ENCODE measurements around the gene MPST.

Gene MPST

DNA sequence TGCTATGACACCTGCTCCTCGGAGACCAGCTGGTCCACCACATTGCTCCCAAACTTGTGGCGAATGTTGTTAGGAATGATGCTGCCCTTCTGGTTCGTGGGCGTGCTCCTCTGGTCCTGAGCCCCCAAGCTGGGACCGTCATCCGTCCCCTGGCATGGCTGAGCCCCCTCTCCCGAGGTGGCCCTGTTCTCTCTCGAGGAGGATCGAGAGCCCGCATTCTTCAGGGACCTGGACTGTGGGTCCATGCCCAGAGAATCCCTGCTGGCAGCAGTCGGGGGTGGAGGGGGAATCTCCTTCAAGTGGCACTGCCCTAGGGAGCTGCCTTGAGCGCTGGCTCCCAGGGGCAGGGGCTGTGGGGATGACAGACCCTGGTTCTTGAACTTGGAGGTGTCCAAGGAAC lies 17.7 kb upstream of the MPST start:
- FAIRE-seq, result no peak

DNA sequence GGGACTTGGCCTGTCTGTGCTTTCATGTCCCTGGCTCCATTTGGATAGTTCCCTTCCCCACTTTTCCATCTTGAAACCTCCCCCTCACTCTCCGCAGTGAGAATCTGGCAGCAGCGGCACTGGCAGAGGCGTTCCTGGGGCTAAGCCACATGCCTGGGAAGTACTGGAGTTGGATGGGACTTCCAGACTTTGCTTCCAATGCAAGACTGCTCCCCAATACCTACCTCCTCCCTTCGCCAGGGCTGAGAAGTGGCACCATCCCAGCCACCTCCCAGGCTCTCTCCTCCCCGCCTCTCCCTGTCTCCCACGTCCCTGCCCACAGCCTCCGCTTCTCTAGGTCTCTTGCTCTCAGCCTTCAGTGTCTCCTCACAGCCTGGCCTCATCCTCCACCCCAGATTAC lies 16.9 kb upstream of the MPST start:
- FAIRE-seq, result no peak

DNA sequence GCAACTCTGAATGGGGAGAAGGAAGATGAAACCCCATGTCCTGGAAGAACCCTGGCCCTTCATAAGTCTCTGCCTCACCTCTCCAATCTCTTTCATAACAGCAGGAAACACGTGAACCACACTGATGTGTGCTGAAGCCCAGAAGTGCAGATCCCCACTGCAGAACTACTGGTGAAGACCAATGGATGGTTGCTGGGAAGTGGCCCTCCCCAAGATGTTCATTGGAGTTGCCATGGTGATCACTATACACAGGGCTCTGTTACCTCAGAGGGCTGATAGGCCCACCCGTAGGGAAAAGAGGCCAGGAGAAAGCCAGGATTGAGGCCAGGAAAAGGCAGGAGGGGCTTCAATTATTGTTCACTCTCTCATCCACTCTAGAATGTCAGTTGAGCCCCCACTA lies 11.9 kb upstream of the MPST start:
- no peak for FAIRE-seq

- no peak for FAIRE-seq
Observed at GRCh38 chr22:37008365-37008764, 11.2 kb upstream of the MPST start.

- FAIRE-seq, result no peak
Observed at GRCh38 chr22:37009490-37009889, 10.1 kb upstream of the MPST start.

DNA sequence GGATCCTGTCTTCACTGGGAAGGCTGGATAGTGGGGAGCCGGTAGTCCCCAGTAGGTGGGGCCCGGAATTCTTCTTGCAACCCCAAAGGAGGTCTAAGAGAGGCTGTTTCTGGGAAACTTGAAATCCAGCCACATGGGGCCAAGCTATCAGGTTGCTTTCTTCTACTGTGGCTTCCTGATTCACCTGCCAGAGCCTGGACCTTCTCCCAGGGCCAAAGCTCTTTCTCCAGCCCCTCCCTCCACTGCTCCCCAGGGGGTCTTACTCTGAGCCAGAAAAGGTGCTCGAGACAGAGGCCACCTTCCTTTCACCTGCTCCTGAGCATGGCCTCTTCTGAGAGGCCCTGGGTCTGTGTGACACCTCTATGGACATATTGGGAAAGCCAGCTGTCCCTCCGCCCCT lies 9.4 kb upstream of the MPST start:
- no peak for FAIRE-seq

DNA sequence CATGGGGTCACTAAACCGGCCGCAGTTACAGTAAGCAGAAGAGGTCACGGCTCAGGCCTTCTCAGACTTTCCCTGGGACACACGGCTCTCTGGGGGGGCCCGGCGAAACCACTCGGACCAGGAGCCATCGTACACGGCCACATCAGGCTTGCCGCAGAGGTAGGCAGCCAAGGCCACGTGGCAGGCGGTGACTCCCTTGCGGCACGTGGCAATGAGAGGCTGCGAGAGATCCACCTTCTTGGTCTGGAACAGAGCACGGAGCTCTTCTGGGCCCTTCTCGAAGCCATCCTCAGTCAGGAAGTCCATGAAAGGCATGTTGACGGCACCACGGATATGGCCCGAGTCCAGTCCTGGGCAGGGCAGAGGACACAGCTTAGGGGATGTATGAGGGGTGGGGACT lies 8.6 kb upstream of the MPST start:
- FAIRE-seq, result no peak

DNA sequence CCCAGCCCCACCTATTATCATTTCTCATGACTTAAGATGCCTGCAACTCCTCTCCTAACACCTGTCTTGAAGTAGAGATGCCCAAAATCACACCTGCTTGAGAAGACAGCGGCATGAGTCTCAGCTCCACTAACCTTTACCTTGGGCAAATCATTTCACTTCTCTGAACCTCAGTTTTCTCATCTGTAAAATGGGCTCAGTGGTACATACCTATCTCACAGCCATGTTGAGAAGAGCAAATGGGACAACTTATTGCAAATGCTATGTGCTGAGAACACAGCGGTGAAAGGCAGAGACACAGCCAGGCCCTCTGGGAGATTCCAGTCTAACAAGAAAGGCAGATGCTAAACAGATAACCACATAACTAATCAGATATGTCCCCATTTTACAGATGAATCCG lies 8.1 kb upstream of the MPST start:
- no peak for FAIRE-seq

DNA sequence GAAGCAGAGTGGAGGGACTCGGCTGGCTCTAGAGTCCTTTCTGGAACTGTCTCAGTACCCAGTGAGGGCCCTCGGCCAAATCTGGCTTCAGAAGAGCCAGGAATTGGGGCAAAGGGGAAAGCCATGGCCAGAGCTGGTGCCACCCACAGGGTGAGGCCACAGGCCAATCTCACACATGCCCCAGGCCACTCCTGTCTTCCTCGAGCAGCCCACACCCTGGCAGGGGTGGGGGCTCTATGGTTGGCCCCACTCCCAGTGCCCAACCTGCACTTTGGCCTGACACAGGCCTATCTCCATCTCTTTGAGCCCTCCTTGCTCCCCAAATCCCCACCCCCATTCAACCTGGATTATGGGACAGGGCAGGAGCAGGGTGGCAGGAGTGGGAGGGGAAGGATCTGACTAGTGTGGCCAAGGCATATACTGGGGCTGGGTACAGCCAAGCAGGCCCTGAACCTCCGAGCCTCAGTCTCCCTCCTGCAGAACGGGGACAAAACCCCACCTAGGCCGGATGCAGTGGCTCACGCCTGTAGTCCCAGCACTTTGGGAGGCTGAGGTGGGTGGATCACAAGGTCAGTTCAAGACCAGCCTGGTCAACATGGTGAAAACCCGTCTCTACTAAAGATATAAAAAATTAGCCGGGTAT lies 7.2 kb upstream of the MPST start:
- no peak for FAIRE-seq

DNA sequence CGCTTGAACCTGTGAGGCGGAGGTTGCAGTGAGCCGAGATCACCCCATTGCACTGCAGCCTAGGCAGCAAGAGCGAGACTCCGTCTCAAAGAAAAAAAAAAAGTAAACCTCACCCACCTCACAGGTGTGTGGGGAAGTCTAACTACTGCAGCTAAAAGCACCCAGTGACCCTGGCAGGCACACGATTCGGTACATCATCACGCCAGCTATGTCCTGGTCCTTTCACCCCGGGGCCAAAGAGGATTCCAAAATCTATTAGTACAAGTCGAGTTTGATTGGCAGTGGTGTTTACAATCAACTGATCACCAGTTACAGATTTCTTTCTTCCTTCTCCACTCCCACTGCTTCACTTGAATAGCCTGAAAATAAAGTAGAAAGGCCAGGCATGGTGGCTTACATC lies 6.6 kb upstream of the MPST start:
- FAIRE-seq, result no peak

DNA sequence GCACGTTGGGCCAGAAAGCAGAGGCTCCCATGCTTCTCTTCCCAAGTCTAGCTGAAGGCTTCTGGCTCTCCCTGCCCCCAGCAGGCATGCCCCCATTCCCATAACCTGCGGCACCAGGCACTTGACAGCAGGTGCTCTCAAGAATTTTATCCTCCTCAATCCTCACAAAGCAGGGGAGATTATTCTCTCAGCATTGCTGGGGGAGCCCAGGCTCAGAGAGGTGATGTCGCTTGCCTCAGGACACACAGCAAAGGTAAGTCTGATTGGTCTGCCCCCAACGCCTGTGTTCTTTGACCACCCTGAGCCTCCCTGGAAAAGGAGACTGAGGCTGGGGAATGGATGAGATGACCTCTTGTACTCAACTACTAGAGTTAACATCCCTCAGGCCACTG lies 5.1 kb upstream of the MPST start:
- FAIRE-seq, result no peak

- no peak for FAIRE-seq
Observed at GRCh38 chr22:37014835-37015586, 4.5 kb upstream of the MPST start.

DNA sequence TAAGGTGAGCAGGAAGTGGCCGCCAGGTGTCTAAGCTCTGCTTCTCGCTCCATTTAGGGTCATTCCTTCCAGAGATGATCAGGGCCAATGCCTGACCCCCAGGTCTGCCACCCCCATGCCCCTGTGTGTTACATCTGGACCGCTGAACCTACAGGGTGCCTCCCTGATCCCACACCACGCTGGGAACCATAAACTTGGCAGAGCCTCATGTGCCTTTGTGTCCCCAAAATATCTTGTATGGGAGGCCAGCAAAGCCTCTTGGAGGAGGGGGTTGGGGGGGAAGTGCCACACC lies 4.0 kb upstream of the MPST start:
- no peak for FAIRE-seq

DNA sequence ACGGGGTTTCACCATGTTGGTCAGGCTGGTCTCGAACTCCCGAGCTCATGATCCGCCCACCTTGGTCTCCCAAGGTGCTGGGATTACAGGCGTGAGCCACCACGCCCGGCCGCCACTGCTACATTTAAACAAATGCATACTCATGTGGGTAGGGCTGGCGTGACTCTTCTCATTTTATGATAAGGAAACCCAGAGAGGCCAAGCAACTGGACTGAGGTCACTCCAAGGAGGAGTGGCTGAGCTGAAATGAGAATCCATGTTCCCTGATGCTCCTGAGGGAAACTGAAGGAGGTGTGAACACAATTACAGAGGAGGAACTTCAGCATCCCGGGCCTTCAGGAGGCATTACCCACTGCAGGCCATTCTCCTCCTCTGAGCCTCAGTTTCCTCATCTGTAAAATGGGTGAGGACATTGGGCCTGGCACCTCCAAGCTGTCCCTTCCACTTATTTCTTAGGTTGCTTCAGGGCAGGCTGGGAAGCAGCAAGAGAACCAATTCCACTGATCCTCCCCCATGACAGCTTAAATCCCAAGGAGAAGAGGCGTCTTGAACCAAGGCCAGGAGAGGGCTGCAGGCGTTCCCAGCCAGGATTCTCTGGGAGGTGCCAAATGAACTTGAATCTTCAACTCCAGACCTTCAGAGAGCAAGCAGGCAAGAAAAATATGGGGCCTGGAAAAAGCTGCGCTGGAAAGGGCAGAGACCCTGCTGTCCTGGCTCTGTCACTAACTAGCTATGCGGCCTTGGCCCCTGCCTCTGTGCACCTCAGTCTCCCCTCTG lies 3.2 kb upstream of the MPST start:
- FAIRE-seq, result no peak

DNA sequence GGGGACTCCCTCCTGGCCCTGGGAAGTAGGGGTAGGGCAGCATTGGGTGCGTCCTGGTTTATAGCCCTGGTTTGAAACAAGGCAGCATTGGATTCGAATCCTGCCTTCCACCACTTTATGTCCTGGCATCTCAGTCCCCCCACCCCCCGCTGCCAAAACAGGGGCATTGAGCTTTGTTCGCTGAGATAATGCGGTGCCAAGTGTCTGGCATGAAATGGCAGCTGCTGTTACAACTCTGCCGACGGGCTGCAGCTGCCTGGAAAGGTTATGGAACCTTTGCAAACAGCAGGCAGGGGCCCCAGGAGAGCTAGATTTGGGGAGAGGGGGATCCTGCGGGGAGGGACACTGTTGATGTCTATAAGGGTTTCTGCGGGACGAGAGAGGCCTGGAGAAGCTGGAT lies 2.2 kb upstream of the MPST start:
- no peak for FAIRE-seq

GRCh38 chr22:37018086-37018814 lies 1.3 kb upstream of the MPST start:
- FAIRE-seq, result no peak

GRCh38 chr22:37018815-37019308 lies 680 bp upstream of the MPST start:
- FAIRE-seq, result no peak

DNA sequence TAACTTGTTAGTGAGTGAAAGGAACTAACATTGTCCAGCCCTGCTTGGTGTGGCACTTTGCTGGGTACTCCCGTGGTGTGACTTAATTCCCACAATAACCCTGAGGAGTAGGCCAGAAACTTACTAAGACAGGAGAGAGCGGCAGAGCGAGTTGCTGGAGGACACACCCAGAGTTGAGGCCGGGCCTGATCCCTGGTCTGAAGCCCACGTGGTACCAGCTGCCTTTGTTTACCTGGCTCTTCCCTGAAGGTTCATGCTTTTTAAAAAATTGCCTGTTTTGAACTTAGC lies 594 bp downstream of the MPST start:
- no peak for FAIRE-seq

- FAIRE-seq, result no peak
Observed at GRCh38 chr22:37021041-37021440, 1.5 kb downstream of the MPST start.

- FAIRE-seq, result no peak
Observed at GRCh38 chr22:37021710-37022482, 2.4 kb downstream of the MPST start.

DNA sequence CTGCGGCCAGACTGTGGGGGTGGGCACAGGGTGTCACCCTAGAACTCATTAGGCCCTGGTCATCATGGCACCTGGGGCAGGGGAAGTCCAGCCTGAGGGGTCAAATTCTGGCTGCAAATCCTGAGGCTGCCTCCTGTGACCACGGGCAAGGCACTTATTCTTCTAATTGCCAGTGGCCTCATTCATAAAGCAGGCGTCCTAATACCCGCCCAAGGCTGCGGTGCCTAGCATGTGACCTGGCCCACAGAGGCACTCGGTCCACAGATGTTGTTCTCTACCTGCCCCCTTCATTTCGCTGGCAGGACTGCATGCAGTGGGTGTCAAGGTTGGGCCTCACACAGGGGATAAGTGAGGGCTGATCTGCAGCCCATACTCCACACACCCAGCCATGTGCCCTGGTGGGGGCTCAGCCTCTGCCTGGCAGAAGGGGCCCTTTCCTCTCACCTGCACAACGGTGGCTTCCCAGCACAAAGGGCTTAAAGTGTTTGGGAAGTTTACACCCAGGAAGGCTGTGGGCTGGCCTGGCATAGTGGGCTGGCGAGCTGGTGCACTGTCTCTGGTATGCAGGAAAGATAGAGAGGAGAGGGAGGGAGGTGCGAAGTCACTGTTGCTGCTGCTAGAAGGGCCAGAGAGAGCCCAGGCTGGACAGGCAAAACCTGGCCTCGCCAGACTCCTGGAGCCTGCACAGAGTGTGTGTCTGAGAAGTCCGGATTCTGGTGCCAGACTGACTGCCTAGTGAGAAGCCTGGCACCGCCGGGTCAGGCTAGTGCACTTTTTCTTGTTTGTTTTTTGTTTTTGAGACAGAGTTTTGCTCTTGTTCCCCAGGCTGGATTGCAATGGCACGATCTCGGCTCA lies 3.2 kb downstream of the MPST start:
- no peak for FAIRE-seq

Data from colon (tissue), 2 donors.